Suprapubic skin (tissue), 3 donors: ENCODE results near the gene PLXNC1.

Experiments used
- CTCF ChIP-seq, 2 donors: fragments of 200-600 bp in 1 of 2; fragments of 450-650 bp in 1 of 2; sonication (generic) in 1 of 2; IDR thresholded peaks; one replicate each; pipeline ENCODE4 v1.5.1; 2016 to 2019; ENCODE audit warnings: antibody characterized with exemption in 2 of 2, mild to moderate bottlenecking in 1 of 2, moderate library complexity in 1 of 2
- POLR2AphosphoS5 ChIP-seq, 3 donors: sonication (generic); formaldehyde crosslinking; IDR thresholded peaks; one replicate each; pipeline ENCODE4 v1.6.1; 2017; ENCODE audit warnings: antibody characterized with exemption in 3 of 3

- TF ChIP-seq CTCF (IDR thresholded peaks at IDR 0.05) (no peak), POLR2AphosphoS5 (IDR thresholded peaks at IDR 0.05) (no peak)
Measured at GRCh38 chr12:94338006-94338794, 189.8 kb downstream of the PLXNC1 start.
